ENCODE results near the gene SMPDL3B.

DNA sequence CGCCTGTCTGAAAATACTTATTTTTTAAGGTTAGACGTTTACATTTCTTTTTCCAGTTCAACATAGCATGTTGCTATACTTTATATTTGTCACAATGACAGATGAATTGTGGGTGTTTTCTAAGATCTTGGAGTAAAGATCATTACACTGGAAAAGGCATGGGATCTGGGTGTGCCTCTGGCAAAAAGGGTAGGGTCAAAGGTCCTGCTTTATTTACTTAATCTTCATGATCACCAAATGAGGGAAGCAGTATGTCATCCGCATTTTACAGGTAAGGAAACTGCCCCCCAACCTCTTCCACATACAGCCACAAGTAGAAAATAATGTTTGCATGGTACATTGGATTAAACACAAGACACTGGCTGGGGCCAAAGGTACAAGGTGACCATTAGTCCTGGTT is 12.5 kb upstream of the SMPDL3B start:
- TF ChIP-seq, protein P1, sequence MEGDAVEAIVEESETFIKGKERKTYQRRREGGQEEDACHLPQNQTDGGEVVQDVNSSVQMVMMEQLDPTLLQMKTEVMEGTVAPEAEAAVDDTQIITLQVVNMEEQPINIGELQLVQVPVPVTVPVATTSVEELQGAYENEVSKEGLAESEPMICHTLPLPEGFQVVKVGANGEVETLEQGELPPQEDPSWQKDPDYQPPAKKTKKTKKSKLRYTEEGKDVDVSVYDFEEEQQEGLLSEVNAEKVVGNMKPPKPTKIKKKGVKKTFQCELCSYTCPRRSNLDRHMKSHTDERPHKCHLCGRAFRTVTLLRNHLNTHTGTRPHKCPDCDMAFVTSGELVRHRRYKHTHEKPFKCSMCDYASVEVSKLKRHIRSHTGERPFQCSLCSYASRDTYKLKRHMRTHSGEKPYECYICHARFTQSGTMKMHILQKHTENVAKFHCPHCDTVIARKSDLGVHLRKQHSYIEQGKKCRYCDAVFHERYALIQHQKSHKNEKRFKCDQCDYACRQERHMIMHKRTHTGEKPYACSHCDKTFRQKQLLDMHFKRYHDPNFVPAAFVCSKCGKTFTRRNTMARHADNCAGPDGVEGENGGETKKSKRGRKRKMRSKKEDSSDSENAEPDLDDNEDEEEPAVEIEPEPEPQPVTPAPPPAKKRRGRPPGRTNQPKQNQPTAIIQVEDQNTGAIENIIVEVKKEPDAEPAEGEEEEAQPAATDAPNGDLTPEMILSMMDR (IDR thresholded peaks at IDR 0.05), result no peak
- no peak for TF ChIP-seq POLR2A (IDR thresholded peaks at IDR 0.05)

Measured in esophagus squamous epithelium (tissue), 4 donors.